ENCODE measurements around the gene HEMK1. TPM values are rescaled to one million over a fixed set of nuclear protein-coding genes. Genes with fewer than 3 reads are reported as not detected.

Gene HEMK1
- total RNA-seq, 1 donor = 3.0 TPM

- no peaks in the 10 kb centered on the region for H3K27me3 ChIP-seq (ENCODE audit: insufficient read depth, low read length)
- peaks cover 88% of the 10 kb centered on the region for H3K4me1 ChIP-seq (ENCODE audit: insufficient read depth, low read length)
- H3K9me3 ChIP-seq (ENCODE audit: low read depth, low read length) = no peaks in the 10 kb centered on the region
- H3K4me3 ChIP-seq (ENCODE audit: low read length) = peak overlapping the region; percentile 3
These were observed 51.5 kb downstream of the HEMK1 start for GRCh38 chr3:50620820-50621219.

- Histone ChIP-seq H3K4me3 (ENCODE audit: low read length) (no peak overlapping the region), H3K9me3 (ENCODE audit: low read depth, low read length) (no peaks in the 10 kb centered on the region), H3K27me3 (ENCODE audit: insufficient read depth, low read length) (no peaks in the 10 kb centered on the region), H3K4me1 (ENCODE audit: insufficient read depth, low read length) (peaks cover 96% of the 10 kb centered on the region)
These were observed 53.6 kb downstream of the HEMK1 start for GRCh38 chr3:50622881-50623280.

DNA sequence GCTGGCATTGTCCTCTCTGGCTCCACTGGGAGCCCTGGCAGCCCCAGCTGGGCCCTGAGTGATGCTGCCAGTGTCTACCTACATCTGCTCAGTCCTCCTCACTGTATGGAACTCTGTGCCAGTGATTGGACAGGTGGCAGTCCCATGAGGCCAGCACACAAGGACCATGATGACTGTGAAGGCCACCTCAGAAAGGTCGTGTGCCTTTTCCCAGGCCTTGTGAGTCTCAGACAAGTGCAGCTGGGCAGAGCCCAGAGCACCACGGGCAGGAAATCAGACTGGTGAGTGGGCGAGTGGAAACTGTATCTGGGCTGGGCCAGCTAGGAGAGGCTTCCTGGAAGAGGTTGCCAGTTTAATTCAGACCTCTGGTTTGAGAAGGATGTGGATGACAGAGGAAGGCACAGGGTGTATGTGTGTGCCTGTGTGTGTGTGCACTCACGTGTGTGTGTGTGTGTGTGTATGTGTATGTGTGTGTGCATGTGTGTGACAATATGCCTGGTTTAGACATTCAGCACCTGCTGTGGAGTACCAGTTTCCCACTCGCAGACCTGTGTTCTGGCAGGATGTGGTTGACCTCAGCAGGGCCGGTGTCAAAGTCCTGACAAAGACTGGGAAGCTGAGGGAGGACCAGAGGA is 54.6 kb downstream of the HEMK1 start:
- Histone ChIP-seq H3K4me1 (ENCODE audit: insufficient read depth, low read length) (peaks cover 100% of the 10 kb centered on the region), H3K4me3 (ENCODE audit: low read length) (no peak overlapping the region), H3K9me3 (ENCODE audit: low read depth, low read length) (no peaks in the 10 kb centered on the region), H3K27me3 (ENCODE audit: insufficient read depth, low read length) (no peaks in the 10 kb centered on the region)

DNA sequence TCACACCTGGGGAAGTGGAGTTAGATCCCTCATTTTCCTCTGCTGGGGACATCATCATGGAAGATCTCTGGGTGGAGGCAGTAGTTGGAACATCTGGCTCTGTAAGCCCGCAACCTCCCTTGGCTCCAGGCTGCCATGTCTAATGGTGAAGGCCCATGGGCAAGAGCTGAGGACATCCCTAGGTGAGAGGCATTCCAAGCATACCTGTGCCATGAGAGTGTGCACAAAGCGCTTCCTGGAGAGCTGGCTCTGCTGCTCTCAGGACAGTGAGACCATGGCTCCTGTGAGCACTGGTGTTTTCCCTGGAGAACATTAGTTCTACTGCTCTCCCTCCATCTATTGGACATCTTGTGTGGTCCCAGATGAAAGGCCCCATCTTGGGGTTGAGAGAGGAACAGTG is 55.3 kb downstream of the HEMK1 start:
- Histone ChIP-seq H3K4me3 (ENCODE audit: low read length) (no peak overlapping the region), H3K9me3 (ENCODE audit: low read depth, low read length) (no peaks in the 10 kb centered on the region), H3K4me1 (ENCODE audit: insufficient read depth, low read length) (peaks cover 100% of the 10 kb centered on the region), H3K27me3 (ENCODE audit: insufficient read depth, low read length) (no peaks in the 10 kb centered on the region)

DNA sequence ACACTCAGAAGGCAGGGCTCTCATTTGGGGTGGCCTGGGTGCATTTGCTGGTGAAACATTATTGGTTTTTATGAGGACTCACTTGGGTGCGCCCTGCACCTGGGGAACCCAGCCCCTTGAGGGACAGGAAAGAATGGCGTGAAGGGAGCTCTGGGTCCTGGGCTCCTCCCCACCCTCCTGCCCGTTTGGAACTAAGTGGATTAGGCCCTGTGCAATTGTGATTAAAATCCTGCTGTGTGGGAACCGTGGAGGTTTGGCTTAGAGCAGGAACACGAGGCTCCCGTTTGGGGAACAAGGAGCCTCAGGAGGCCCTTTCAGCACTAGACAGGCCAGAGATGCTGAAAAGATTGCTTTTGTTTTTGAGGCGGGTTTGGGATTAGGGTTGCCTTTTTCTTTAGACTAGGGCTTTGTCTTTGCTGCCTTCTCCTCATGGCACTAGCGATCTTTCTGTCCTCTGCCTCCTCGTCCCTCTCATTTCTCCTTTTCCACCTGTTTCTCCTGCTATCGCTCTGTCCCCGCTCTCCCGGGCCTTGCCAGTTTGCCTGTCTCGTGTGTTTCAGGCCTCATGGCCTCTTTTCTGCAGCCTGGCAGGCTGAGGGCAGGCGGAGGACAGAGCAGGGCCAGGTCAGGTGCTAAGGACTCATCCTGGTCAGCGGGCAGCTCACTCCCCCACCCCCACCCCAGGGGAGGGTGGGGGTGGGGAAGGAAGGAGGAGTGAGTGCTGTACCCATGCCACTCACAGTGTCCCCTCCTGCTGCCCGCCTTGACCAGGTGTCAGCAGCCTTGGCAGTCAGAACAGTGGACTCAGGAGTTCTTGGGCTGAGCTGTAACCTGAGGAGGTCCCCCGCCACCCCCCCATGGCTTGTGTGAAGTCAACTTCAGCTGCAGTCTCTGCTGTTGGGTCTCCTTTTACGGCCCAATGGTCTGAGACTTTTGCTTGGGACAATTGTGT is 56.2 kb downstream of the HEMK1 start:
- peaks cover 100% of the 10 kb centered on the region for H3K4me1 ChIP-seq (ENCODE audit: insufficient read depth, low read length)
- no peak overlapping the region for H3K4me3 ChIP-seq (ENCODE audit: low read length)
- H3K9me3 ChIP-seq (ENCODE audit: low read depth, low read length) = no peaks in the 10 kb centered on the region

GRCh38 chr3:50626401-50626800 is 57.1 kb downstream of the HEMK1 start:
- peaks cover 100% of the 10 kb centered on the region for H3K4me1 ChIP-seq (ENCODE audit: insufficient read depth, low read length)
- no peak overlapping the region for H3K4me3 ChIP-seq (ENCODE audit: low read length)
- H3K9me3 ChIP-seq (ENCODE audit: low read depth, low read length) = no peaks in the 10 kb centered on the region

More for the DNA sequence above, 56.2 kb downstream of the HEMK1 start:
- H3K27me3 ChIP-seq (ENCODE audit: insufficient read depth, low read length) = no peaks in the 10 kb centered on the region

DNA sequence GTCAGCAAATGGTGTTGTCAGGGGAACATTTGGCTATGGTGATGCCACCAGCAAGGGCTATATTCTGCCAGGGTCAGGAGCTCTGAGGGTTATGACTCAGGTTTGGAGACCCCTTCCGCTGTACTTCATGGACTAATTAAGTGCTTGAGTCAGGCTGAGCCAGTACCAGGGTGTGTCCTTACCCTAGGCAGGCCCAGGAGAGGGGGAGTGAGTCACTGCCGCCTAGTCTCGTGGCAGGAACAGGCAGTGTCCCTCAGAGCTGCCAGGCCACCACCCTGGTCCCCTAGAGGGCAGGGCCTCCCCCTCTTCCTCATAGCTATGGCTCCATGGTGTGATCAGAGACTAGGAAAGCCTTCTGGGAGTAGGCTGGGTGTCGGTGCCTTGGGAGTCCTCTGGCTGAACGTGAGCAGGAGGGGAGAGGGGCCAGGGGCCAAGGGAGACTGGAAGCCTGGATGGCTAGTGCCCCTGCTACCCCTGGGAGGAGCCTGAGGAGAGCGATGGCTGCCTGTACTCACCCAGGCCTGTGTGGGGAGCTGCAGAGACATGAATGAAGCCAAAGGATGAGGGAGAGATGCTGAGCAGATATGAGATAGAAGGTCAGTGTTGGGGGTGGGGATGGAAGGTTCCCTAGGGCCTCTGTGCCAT is 58.2 kb downstream of the HEMK1 start:
- no peaks in the 10 kb centered on the region for H3K9me3 ChIP-seq (ENCODE audit: low read depth, low read length)
- H3K4me1 ChIP-seq (ENCODE audit: insufficient read depth, low read length) = peaks cover 100% of the 10 kb centered on the region
- H3K27me3 ChIP-seq (ENCODE audit: insufficient read depth, low read length) = no peaks in the 10 kb centered on the region
- no peak overlapping the region for H3K4me3 ChIP-seq (ENCODE audit: low read length)

More at GRCh38 chr3:50626401-50626800, 57.1 kb downstream of the HEMK1 start:
- H3K27me3 ChIP-seq (ENCODE audit: insufficient read depth, low read length) = no peaks in the 10 kb centered on the region

- Histone ChIP-seq H3K4me3 (ENCODE audit: low read length) (no peak overlapping the region), H3K4me1 (ENCODE audit: insufficient read depth, low read length) (peaks cover 100% of the 10 kb centered on the region), H3K9me3 (ENCODE audit: low read depth, low read length) (no peaks in the 10 kb centered on the region)
These were observed 59.3 kb downstream of the HEMK1 start for GRCh38 chr3:50628601-50629000.

DNA sequence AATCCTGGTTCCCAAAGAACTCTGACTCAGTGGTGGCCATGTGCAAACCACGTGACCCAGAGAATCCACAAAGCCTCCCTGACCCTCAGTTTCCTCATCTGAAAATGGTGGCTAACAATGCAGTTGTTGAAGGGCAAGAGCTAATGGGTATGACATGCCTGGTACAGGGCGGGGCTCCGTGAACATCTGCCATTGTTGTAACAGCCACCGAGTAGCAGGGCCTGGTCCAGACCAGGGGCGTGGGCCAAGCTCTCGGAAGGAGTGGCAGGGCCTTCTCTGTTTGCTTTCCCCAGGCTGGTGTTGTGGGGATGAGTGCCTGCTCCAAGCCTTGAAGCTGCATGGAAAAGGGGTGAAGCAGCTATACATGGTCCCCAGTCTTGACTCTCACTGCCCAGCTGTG is 61.1 kb downstream of the HEMK1 start:
- no peaks in the 10 kb centered on the region for H3K9me3 ChIP-seq (ENCODE audit: low read depth, low read length)
- no peak overlapping the region for H3K4me3 ChIP-seq (ENCODE audit: low read length)
- no peaks in the 10 kb centered on the region for H3K27me3 ChIP-seq (ENCODE audit: insufficient read depth, low read length)
- H3K4me1 ChIP-seq (ENCODE audit: insufficient read depth, low read length) = peaks cover 98% of the 10 kb centered on the region

More at GRCh38 chr3:50628601-50629000, 59.3 kb downstream of the HEMK1 start:
- H3K27me3 ChIP-seq (ENCODE audit: insufficient read depth, low read length) = no peaks in the 10 kb centered on the region

DNA sequence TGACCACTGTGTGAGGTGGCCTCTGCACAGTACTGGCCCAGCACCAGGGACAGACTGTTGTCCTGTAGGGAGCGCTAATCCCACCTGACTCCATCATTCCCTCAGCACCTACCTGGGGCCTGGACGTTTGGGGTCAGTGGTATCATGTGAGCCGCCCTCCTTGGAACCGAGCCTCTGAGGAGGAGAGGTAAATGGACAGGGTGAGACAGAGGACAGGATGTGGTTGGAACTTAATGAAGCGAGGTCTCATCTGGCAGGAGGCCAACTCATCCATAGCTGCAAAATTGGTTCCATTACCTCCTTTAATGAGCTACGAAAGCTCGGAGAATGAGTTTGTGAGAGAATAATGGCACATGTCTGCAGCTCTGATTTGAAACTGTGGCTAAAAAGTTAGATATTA is 61.6 kb downstream of the HEMK1 start:
- no peak overlapping the region for H3K4me3 ChIP-seq (ENCODE audit: low read length)
- H3K27me3 ChIP-seq (ENCODE audit: insufficient read depth, low read length) = no peaks in the 10 kb centered on the region
- no peaks in the 10 kb centered on the region for H3K9me3 ChIP-seq (ENCODE audit: low read depth, low read length)
- peaks cover 94% of the 10 kb centered on the region for H3K4me1 ChIP-seq (ENCODE audit: insufficient read depth, low read length)

- H3K9me3 ChIP-seq (ENCODE audit: low read depth, low read length) = no peaks in the 10 kb centered on the region
- H3K4me3 ChIP-seq (ENCODE audit: low read length) = no peak overlapping the region
- no peaks in the 10 kb centered on the region for H3K27me3 ChIP-seq (ENCODE audit: insufficient read depth, low read length)
- H3K4me1 ChIP-seq (ENCODE audit: insufficient read depth, low read length) = peaks cover 92% of the 10 kb centered on the region
These were observed 63.1 kb downstream of the HEMK1 start for GRCh38 chr3:50632450-50632849.

DNA sequence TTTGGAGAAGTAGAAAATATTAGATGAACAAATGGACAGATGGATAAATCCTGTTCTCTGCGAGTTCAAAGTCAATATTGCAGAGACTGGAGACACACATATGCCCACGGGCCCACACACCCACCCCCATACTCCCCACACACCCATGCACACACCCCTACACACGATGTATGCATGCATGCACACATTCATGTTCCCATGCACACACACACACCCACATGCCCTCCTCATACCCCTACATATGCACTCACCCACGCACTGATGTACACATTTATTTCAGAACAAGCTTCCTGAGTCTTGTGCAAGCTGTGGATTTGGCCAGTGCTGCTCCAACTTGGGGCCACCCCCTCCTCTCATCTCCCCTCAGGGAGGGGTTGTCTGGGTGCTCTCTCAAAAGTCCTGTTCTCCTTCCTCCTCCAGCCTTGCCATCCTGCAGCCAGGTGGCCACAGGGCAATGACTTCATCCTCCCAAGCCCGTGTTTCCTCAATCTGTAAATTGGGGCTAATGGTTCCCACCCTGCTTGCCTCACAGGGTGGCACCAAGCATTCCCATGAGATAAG is 64.0 kb downstream of the HEMK1 start:
- H3K4me3 ChIP-seq (ENCODE audit: low read length) = no peak overlapping the region

GRCh38 chr3:50635066-50635465 is 65.7 kb downstream of the HEMK1 start:
- Histone ChIP-seq H3K27me3 (ENCODE audit: insufficient read depth, low read length) (no peaks in the 10 kb centered on the region), H3K4me1 (ENCODE audit: insufficient read depth, low read length) (peaks cover 71% of the 10 kb centered on the region), H3K4me3 (ENCODE audit: low read length) (no peak overlapping the region), H3K9me3 (ENCODE audit: low read depth, low read length) (no peaks in the 10 kb centered on the region)

More for the DNA sequence above, 64.0 kb downstream of the HEMK1 start:
- Histone ChIP-seq H3K9me3 (ENCODE audit: low read depth, low read length) (no peaks in the 10 kb centered on the region), H3K27me3 (ENCODE audit: insufficient read depth, low read length) (no peaks in the 10 kb centered on the region), H3K4me1 (ENCODE audit: insufficient read depth, low read length) (peaks cover 89% of the 10 kb centered on the region)

DNA sequence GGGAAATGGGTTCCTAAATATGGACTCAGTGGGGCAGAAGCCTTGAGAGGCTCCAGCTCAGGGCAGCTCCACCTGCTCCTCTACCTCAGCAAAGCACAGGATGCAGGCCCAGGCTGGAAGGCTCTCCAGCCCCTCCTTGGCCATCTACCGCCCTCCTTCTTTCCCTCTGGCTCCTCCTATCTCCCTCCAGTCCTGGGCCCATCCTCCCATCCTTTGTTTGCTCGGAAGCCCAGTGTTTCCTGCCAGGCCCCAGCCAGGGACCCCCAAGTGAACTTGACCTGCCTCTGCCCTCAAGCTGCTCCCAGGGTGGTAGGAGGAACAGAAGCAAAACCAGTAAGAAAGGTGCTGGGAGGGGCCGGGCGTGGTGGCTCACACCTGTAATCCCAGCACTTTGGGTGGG is 67.7 kb downstream of the HEMK1 start:
- Histone ChIP-seq H3K27me3 (ENCODE audit: insufficient read depth, low read length) (no peaks in the 10 kb centered on the region), H3K9me3 (ENCODE audit: low read depth, low read length) (no peaks in the 10 kb centered on the region), H3K4me3 (ENCODE audit: low read length) (no peak overlapping the region), H3K4me1 (ENCODE audit: insufficient read depth, low read length) (peaks cover 52% of the 10 kb centered on the region)

DNA sequence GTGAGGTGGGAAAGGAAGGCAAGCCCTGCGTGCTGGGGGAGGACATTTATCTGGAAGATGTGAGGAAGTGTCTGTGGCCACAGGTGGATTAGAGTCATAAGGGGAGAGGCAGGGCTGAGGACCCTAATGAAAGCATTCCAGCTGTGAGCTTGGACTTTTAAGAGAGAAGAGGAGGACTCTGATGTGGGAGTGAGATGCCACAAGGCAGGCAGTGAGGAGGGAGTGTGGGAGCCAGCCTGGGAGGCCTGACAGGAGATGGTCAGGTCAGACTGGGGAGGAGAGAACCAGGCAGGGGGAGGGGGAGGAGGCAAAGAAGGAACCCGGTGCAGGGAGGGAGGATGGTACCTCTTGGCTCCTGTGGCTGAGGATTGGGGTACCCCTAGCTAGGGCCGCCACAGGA is 68.6 kb downstream of the HEMK1 start:
- Histone ChIP-seq H3K4me3 (ENCODE audit: low read length) (no peak overlapping the region), H3K27me3 (ENCODE audit: insufficient read depth, low read length) (no peaks in the 10 kb centered on the region), H3K4me1 (ENCODE audit: insufficient read depth, low read length) (peaks cover 42% of the 10 kb centered on the region), H3K9me3 (ENCODE audit: low read depth, low read length) (no peaks in the 10 kb centered on the region)

Data from mononuclear cell (primary cell).